Measurements from ENCODE around the gene ENDOV. TPM values are rescaled to one million over a fixed set of nuclear protein-coding genes. Genes with fewer than 3 reads are reported as not detected.
"Not testable (repeated sequence)": the region's sequence is repeated elsewhere in the genome, so short reads cannot be mapped to it uniquely, and the experiment has no call there.

Gene ENDOV
- total RNA-seq, 1 donor from 2014 or later: 28.1 TPM

- ATAC-seq (ENCODE audit: low read depth) (no peak), DNase-seq (no peak)
- CTCF ChIA-PET: no interaction called here
- Mint-ChIP-seq H3K27me3 (no peaks in the 10 kb centered on the region), H3K9me3 (no peaks in the 10 kb centered on the region), H3K27ac (no peak overlapping the region), H3K36me3 (ENCODE audit: low read depth) (no peaks in the 10 kb centered on the region), H3K4me3 (no peak overlapping the region), H3K4me1 (peaks cover 1% of the 10 kb centered on the region)
- TF ChIP-seq CTCF (IDR thresholded peaks at IDR 0.05): no peak
- intact Hi-C loops (cut with micrococcal nuclease): no loop called here
- POLR2A ChIA-PET: no interaction called here
Measured at GRCh38 chr17:80402959-80403358, 12.0 kb upstream of the ENDOV start.

GRCh38 chr17:80406146-80406545, 8.8 kb upstream of the ENDOV start:
- H3K36me3 Mint-ChIP-seq (ENCODE audit: low read depth): no peaks in the 10 kb centered on the region
- intact Hi-C loops (cut with micrococcal nuclease): no loop called here
- no peak for DNase-seq
- H3K4me3 Mint-ChIP-seq: no peak overlapping the region
- ATAC-seq (ENCODE audit: low read depth): no peak
- peaks cover 6% of the 10 kb centered on the region for H3K27me3 Mint-ChIP-seq
- no peaks in the 10 kb centered on the region for H3K9me3 Mint-ChIP-seq
- ChIA-PET POLR2A (no interaction called here), CTCF (no interaction called here)
- no peak overlapping the region for H3K27ac Mint-ChIP-seq
- TF ChIP-seq CTCF (IDR thresholded peaks at IDR 0.05): no peak
- H3K4me1 Mint-ChIP-seq: no peaks in the 10 kb centered on the region

GRCh38 chr17:80407917-80408316, 7.0 kb upstream of the ENDOV start:
- peaks cover 10% of the 10 kb centered on the region for H3K27me3 Mint-ChIP-seq
- DNase-seq; H3K9me3 Mint-ChIP-seq; H3K4me1 Mint-ChIP-seq; H3K4me3 Mint-ChIP-seq; CTCF ChIA-PET; intact Hi-C loops (cut with micrococcal nuclease); H3K27ac Mint-ChIP-seq; H3K36me3 Mint-ChIP-seq (ENCODE audit: low read depth); POLR2A ChIA-PET; ATAC-seq (ENCODE audit: low read depth): not testable (repeated sequence)

GRCh38 chr17:80408872-80409271, 6.1 kb upstream of the ENDOV start:
- ChIA-PET CTCF (no interaction called here), POLR2A (no interaction called here)
- intact Hi-C loops (cut with micrococcal nuclease): no loop called here
- H3K27ac Mint-ChIP-seq: no peak overlapping the region
- peaks cover 14% of the 10 kb centered on the region for H3K27me3 Mint-ChIP-seq
- H3K9me3 Mint-ChIP-seq: no peaks in the 10 kb centered on the region
- H3K4me3 Mint-ChIP-seq: no peak overlapping the region
- H3K4me1 Mint-ChIP-seq: peaks cover under 1% of the 10 kb centered on the region
- TF ChIP-seq CTCF (IDR thresholded peaks at IDR 0.05): no peak
- ATAC-seq (ENCODE audit: low read depth): no peak
- H3K36me3 Mint-ChIP-seq (ENCODE audit: low read depth): no peaks in the 10 kb centered on the region
- no peak for DNase-seq

GRCh38 chr17:80409626-80410025, 5.3 kb upstream of the ENDOV start:
- Mint-ChIP-seq H3K4me3 (no peak overlapping the region), H3K27me3 (peaks cover 20% of the 10 kb centered on the region), H3K9me3 (no peaks in the 10 kb centered on the region), H3K27ac (no peak overlapping the region), H3K4me1 (peaks cover 8% of the 10 kb centered on the region), H3K36me3 (ENCODE audit: low read depth) (no peaks in the 10 kb centered on the region)
- DNase-seq: no peak
- intact Hi-C loops (cut with micrococcal nuclease): no loop called here
- ChIA-PET CTCF (no interaction called here), POLR2A (no interaction called here)
- no peak for ATAC-seq (ENCODE audit: low read depth)
- TF ChIP-seq CTCF (IDR thresholded peaks at IDR 0.05): no peak

- intact Hi-C loops (cut with micrococcal nuclease); H3K4me3 Mint-ChIP-seq; H3K9me3 Mint-ChIP-seq; CTCF ChIA-PET; H3K36me3 Mint-ChIP-seq (ENCODE audit: low read depth); H3K27ac Mint-ChIP-seq; ATAC-seq (ENCODE audit: low read depth); DNase-seq; POLR2A ChIA-PET: not testable (repeated sequence)
- peaks cover 11% of the 10 kb centered on the region for H3K4me1 Mint-ChIP-seq
- peaks cover 20% of the 10 kb centered on the region for H3K27me3 Mint-ChIP-seq
Measured at GRCh38 chr17:80410441-80411087, 4.4 kb upstream of the ENDOV start.

Data from activated B cell treated with CpG ODN at 0.5 μM for 24 hours (primary cell).